GM12875 (cell line): ENCODE results near the gene PPIF.

Source experiments
- H3K4me3 ChIP-seq: one replicate; pipeline ENCODE4 v1.5.1; 2011; ENCODE audit warnings: low read depth, low read length, control low read depth
- CTCF ChIP-seq: IDR thresholded peaks from 2 replicates; pipeline ENCODE4 v1.5.1; 2011; ENCODE audit warnings: low read depth, mild to moderate bottlenecking, control low read depth, inconsistent platforms, low read length, moderate library complexity, borderline replicate concordance; ENCODE audit not compliant: insufficient read depth

The PPIF gene

GRCh38 chr10:79404690-79405131 is 57.4 kb downstream of the PPIF start:
- H3K4me3 ChIP-seq: no peak overlapping the region
- TF ChIP-seq CTCF: no peak
